HepG2 (cell line): ENCODE data around the gene HDAC10. TPM values are rescaled to one million over a fixed set of nuclear protein-coding genes. Genes with fewer than 3 reads are reported as not detected.

ENCODE experiments used
- ARHGAP35 ChIP-seq: sonication (generic); formaldehyde crosslinking; IDR thresholded peaks from 2 replicates; pipeline ENCODE4 v1.9.0; 2022; ENCODE audit warnings: mild to moderate bottlenecking, inconsistent platforms, moderate library complexity, missing genetic modification reagents, borderline replicate concordance
- KDM4B ChIP-seq: sonication (generic); formaldehyde crosslinking; IDR thresholded peaks from 2 replicates; pipeline ENCODE4 v1.4.0; 2020; ENCODE audit warnings: missing genetic modification reagents
- KMT2B ChIP-seq: IDR thresholded peaks from 2 replicates; pipeline ENCODE4 v1.6.1; 2016; ENCODE audit warnings: missing genetic modification reagents, missing compliant biosample characterization
- MIER2 ChIP-seq: IDR thresholded peaks from 2 replicates; pipeline ENCODE4 v1.6.1; 2016; ENCODE audit warnings: missing biosample characterization, missing genetic modification reagents
- MLLT10 ChIP-seq: sonication (generic); formaldehyde crosslinking; IDR thresholded peaks from 2 replicates; pipeline ENCODE4 v1.4.0; 2020; ENCODE audit warnings: missing genetic modification reagents
- RBFOX2 ChIP-seq: fragments of 200-400 bp; formaldehyde crosslinking; IDR thresholded peaks from 2 replicates; pipeline ENCODE4 v1.6.1; 2017; ENCODE audit warnings: low read depth, mild to moderate bottlenecking, low read length
- SP5 ChIP-seq: IDR thresholded peaks from 2 replicates; pipeline ENCODE4 v1.6.1; 2016; ENCODE audit warnings: low read depth, borderline replicate concordance
- ZBTB8A ChIP-seq: sonication (generic); formaldehyde crosslinking; IDR thresholded peaks from 2 replicates; pipeline ENCODE4 v1.4.0; 2020; ENCODE audit warnings: mild to moderate bottlenecking, low read depth, missing genetic modification reagents, borderline replicate concordance
- ZNF383 ChIP-seq: sonication (generic); formaldehyde crosslinking; IDR thresholded peaks from 2 replicates; pipeline ENCODE4 v1.4.0; 2020; ENCODE audit warnings: missing genetic modification reagents, mild to moderate bottlenecking, borderline replicate concordance
- ZNF501 ChIP-seq: sonication (generic); formaldehyde crosslinking; IDR thresholded peaks from 2 replicates; pipeline ENCODE4 v1.5.1; 2020; ENCODE audit warnings: mild to moderate bottlenecking, moderate library complexity, missing genetic modification reagents
- ZNF629 ChIP-seq: sonication (generic); formaldehyde crosslinking; conservative IDR thresholded peaks from 2 replicates; pipeline ENCODE4 v1.5.0; 2020; ENCODE audit warnings: missing genetic modification reagents
- ZNF75D ChIP-seq: sonication (generic); formaldehyde crosslinking; IDR thresholded peaks from 2 replicates; pipeline ENCODE4 v1.8.1; 2023; ENCODE audit warnings: missing genetic modification reagents, mild to moderate bottlenecking, borderline replicate concordance
- ZNF792 ChIP-seq: IDR thresholded peaks from 2 replicates; pipeline ENCODE4 v1.6.1; 2016
- polyA plus RNA-seq, 8 experiments: library from polyadenylated mRNA; depleted of rRNA in 3 of 8; stranded (reverse) in 7 of 8; unstranded in 1 of 8; fragments of >200 nt; fragmentation: Illumina TruSeq in 4 of 8; extraction: Trizol in 4 of 8; gene quantifications; 2 replicates each; pipeline versions ENCODE4 v1.2.1 to v1.2.3, GENCODE V29; 2011 to 2016; ENCODE audit warnings: low read depth in 4 of 8, missing spikeins in 1 of 8, mixed read lengths in 1 of 8; ENCODE audit not compliant: insufficient read depth in 1 of 8
- total RNA-seq, 5 experiments: library from RNA; depleted of rRNA; stranded (reverse); fragments of >200 nt; fragmentation: Illumina TruSeq; extraction: Trizol; gene quantifications; 2 replicates each; pipeline ENCODE4 v1.2.3, GENCODE V29; 2016; ENCODE audit warnings: low read depth in 1 of 5
- TF ChIP-seq, protein P1 (sequence below): sonication (generic); formaldehyde crosslinking; IDR thresholded peaks from 2 replicates; pipeline ENCODE4 v1.4.0; 2020; ENCODE audit warnings: mild to moderate bottlenecking, missing genetic modification reagents
- TF ChIP-seq, protein P2 (sequence below): sonication (generic); formaldehyde crosslinking; conservative IDR thresholded peaks from 2 replicates; pipeline ENCODE4 v1.4.0; 2020; ENCODE audit warnings: missing genetic modification reagents
- TF ChIP-seq, protein P3 (sequence below): sonication (generic); formaldehyde crosslinking; IDR thresholded peaks from 2 replicates; pipeline ENCODE4 v1.4.0; 2020; ENCODE audit warnings: missing genetic modification reagents, mild to moderate bottlenecking, borderline replicate concordance
- TF ChIP-seq, protein P4 (sequence below): sonication (generic); formaldehyde crosslinking; IDR thresholded peaks from 2 replicates; pipeline ENCODE4 v1.5.1; 2020; ENCODE audit warnings: mild to moderate bottlenecking, missing genetic modification reagents, borderline replicate concordance
- TF ChIP-seq, protein P5 (sequence below): sonication (generic); formaldehyde crosslinking; IDR thresholded peaks from 2 replicates; pipeline ENCODE4 v1.5.0; 2020; ENCODE audit warnings: missing genetic modification reagents

Gene HDAC10
- total and polyA plus RNA-seq, 2 of the 13 experiments (the other 11 are each of a cell fraction or from before 2014, with no cell fraction given) = 13.9 to 14.9 TPM

DNA sequence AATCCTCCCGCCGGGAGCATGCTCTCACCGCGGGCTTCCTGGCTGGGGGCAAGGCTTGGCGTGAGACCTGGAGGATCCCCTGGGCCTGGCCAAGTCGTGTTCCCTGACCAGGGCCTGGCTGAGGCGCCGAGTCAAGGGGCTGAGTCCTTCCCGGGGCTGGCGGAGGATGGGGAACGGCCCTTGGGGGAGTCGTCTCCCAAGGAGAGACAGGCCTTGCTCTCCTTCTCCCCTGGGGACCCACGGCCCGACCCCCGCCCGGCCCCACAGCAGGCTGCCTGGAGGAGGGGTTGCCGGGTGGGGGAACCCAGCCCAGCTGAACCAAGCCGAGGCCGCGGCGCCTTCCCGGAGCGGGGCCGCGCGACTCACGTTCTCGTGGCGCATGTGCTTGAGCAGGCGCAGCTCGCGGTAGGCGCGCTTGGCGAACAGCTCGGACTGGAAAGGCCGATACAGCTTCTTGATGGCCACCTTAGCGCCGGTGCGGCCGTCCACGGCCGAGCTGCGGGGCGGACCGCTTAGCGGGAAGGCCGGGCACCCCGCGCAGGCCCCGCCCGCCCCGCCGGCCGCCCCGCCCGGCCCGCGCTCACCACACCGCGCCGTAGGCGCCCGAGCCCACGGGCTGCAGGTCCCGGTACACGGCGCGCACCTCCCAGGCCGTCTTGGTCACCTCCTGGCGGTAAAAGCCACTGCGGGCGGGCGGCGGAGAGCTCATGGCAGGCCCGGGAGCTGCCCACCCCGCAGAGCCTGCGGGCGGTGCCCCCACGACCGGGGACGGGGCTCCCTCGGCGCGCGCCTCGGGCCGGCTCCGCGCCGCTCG is 9.9 kb upstream of the HDAC10 start (continued):
- TF ChIP-seq, protein P1, sequence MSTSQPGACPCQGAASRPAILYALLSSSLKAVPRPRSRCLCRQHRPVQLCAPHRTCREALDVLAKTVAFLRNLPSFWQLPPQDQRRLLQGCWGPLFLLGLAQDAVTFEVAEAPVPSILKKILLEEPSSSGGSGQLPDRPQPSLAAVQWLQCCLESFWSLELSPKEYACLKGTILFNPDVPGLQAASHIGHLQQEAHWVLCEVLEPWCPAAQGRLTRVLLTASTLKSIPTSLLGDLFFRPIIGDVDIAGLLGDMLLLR = no peak
- no peak for TF ChIP-seq KDM4B (CRISPR knock-in tag)
- TF ChIP-seq ZBTB8A (CRISPR knock-in tag) = no peak
- TF ChIP-seq ZNF501 (CRISPR knock-in tag) = 0 out of 2 replicates have a peak, but pooled peaks have one; percentile 21
- no peak for TF ChIP-seq ZNF792 (CRISPR knock-in tag)
- TF ChIP-seq, protein P2, sequence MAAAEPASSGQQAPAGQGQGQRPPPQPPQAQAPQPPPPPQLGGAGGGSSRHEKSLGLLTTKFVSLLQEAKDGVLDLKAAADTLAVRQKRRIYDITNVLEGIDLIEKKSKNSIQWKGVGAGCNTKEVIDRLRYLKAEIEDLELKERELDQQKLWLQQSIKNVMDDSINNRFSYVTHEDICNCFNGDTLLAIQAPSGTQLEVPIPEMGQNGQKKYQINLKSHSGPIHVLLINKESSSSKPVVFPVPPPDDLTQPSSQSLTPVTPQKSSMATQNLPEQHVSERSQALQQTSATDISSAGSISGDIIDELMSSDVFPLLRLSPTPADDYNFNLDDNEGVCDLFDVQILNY (CRISPR knock-in tag) = 0 out of 2 replicates have a peak, but pooled peaks have one; percentile 25
- peak; percentile 46; the same call in 1 of the 2 replicates for TF ChIP-seq KMT2B (CRISPR knock-in tag)
- TF ChIP-seq ZNF383 (CRISPR knock-in tag) = no peak
- TF ChIP-seq, protein P3, sequence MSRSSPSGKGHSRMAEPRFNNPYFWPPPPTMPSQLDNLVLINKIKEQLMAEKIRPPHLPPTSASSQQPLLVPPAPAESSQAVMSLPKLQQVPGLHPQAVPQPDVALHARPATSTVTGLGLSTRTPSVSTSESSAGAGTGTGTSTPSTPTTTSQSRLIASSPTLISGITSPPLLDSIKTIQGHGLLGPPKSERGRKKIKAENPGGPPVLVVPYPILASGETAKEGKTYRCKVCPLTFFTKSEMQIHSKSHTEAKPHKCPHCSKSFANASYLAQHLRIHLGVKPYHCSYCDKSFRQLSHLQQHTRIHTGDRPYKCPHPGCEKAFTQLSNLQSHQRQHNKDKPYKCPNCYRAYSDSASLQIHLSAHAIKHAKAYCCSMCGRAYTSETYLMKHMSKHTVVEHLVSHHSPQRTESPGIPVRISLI = no peak
- TF ChIP-seq RBFOX2 = peak; percentile 50; the same call in 1 of the 2 replicates
- TF ChIP-seq ZNF75D (CRISPR knock-in tag) = no peak
- TF ChIP-seq MIER2 (CRISPR knock-in tag) = no peak
- no peak for TF ChIP-seq MLLT10 (CRISPR knock-in tag)
- TF ChIP-seq, protein P4, sequence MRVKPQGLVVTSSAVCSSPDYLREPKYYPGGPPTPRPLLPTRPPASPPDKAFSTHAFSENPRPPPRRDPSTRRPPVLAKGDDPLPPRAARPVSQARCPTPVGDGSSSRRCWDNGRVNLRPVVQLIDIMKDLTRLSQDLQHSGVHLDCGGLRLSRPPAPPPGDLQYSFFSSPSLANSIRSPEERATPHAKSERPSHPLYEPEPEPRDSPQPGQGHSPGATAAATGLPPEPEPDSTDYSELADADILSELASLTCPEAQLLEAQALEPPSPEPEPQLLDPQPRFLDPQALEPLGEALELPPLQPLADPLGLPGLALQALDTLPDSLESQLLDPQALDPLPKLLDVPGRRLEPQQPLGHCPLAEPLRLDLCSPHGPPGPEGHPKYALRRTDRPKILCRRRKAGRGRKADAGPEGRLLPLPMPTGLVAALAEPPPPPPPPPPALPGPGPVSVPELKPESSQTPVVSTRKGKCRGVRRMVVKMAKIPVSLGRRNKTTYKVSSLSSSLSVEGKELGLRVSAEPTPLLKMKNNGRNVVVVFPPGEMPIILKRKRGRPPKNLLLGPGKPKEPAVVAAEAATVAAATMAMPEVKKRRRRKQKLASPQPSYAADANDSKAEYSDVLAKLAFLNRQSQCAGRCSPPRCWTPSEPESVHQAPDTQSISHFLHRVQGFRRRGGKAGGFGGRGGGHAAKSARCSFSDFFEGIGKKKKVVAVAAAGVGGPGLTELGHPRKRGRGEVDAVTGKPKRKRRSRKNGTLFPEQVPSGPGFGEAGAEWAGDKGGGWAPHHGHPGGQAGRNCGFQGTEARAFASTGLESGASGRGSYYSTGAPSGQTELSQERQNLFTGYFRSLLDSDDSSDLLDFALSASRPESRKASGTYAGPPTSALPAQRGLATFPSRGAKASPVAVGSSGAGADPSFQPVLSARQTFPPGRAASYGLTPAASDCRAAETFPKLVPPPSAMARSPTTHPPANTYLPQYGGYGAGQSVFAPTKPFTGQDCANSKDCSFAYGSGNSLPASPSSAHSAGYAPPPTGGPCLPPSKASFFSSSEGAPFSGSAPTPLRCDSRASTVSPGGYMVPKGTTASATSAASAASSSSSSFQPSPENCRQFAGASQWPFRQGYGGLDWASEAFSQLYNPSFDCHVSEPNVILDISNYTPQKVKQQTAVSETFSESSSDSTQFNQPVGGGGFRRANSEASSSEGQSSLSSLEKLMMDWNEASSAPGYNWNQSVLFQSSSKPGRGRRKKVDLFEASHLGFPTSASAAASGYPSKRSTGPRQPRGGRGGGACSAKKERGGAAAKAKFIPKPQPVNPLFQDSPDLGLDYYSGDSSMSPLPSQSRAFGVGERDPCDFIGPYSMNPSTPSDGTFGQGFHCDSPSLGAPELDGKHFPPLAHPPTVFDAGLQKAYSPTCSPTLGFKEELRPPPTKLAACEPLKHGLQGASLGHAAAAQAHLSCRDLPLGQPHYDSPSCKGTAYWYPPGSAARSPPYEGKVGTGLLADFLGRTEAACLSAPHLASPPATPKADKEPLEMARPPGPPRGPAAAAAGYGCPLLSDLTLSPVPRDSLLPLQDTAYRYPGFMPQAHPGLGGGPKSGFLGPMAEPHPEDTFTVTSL = no peak
- 0 out of 2 replicates have a peak, but pooled peaks have one; percentile 24 for TF ChIP-seq SP5 (CRISPR knock-in tag)
- TF ChIP-seq, protein P5, sequence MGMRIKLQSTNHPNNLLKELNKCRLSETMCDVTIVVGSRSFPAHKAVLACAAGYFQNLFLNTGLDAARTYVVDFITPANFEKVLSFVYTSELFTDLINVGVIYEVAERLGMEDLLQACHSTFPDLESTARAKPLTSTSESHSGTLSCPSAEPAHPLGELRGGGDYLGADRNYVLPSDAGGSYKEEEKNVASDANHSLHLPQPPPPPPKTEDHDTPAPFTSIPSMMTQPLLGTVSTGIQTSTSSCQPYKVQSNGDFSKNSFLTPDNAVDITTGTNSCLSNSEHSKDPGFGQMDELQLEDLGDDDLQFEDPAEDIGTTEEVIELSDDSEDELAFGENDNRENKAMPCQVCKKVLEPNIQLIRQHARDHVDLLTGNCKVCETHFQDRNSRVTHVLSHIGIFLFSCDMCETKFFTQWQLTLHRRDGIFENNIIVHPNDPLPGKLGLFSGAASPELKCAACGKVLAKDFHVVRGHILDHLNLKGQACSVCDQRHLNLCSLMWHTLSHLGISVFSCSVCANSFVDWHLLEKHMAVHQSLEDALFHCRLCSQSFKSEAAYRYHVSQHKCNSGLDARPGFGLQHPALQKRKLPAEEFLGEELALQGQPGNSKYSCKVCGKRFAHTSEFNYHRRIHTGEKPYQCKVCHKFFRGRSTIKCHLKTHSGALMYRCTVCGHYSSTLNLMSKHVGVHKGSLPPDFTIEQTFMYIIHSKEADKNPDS (CRISPR knock-in tag) = no peak; the same call in 1 of the 2 replicates
- no peak for TF ChIP-seq ZNF629
- TF ChIP-seq ARHGAP35 (CRISPR knock-in tag) = 0 out of 2 replicates have a peak, but pooled peaks have one; percentile 67
